ENCODE measurements around the gene ARPC5.

The ARPC5 gene

GRCh38 chr1:183586926-183587325, 48.7 kb downstream of the ARPC5 start:
- TF ChIP-seq, protein P1, sequence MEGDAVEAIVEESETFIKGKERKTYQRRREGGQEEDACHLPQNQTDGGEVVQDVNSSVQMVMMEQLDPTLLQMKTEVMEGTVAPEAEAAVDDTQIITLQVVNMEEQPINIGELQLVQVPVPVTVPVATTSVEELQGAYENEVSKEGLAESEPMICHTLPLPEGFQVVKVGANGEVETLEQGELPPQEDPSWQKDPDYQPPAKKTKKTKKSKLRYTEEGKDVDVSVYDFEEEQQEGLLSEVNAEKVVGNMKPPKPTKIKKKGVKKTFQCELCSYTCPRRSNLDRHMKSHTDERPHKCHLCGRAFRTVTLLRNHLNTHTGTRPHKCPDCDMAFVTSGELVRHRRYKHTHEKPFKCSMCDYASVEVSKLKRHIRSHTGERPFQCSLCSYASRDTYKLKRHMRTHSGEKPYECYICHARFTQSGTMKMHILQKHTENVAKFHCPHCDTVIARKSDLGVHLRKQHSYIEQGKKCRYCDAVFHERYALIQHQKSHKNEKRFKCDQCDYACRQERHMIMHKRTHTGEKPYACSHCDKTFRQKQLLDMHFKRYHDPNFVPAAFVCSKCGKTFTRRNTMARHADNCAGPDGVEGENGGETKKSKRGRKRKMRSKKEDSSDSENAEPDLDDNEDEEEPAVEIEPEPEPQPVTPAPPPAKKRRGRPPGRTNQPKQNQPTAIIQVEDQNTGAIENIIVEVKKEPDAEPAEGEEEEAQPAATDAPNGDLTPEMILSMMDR (conservative IDR thresholded peaks at IDR 0.05; ENCODE audit: low read depth, low read length) = no peak
- no peak overlapping the region for H2AFZ ChIP-seq (ENCODE audit: low read depth)
- H3K79me2 ChIP-seq (ENCODE audit: insufficient read depth, low read depth) = no peaks in the 10 kb centered on the region
- no peaks in the 10 kb centered on the region for H3K27me3 ChIP-seq (ENCODE audit: insufficient read depth, low read depth)
- no peaks in the 10 kb centered on the region for H4K20me1 ChIP-seq (ENCODE audit: insufficient read depth)
- H3K4me2 ChIP-seq = no peak overlapping the region
- no peak overlapping the region for H3K27ac ChIP-seq
- H3K9ac ChIP-seq = no peak overlapping the region
- no peaks in the 10 kb centered on the region for H3K4me1 ChIP-seq (ENCODE audit: low read depth, poor library complexity, severe bottlenecking)
- H3K4me3 ChIP-seq (IDR thresholded peaks at IDR 0.05; ENCODE audit: insufficient read depth, low read depth, low read length) = no peak overlapping the region
- H3K36me3 ChIP-seq (ENCODE audit: insufficient read depth) = no peaks in the 10 kb centered on the region

DNA sequence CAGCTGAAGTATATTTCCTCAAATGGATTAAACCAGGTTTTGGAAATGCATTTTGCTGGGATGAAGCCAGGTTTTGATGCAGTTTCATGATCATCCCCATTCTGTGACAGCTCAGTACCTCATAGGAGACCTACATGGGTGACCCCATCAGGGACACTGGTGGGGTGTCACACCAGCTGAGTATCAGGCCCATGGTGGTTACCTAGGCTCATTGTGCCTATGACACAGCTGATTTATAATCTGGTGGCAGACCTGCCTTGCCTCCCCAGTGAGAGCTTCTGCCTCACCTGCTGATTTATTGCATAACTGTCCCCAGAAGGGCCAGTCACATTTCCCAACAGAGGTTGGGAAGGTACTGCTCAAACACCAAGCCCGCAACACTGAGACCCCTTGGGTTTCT, 49.1 kb downstream of the ARPC5 start:
- Histone ChIP-seq H4K20me1 (ENCODE audit: insufficient read depth) (no peaks in the 10 kb centered on the region), H3K36me3 (ENCODE audit: insufficient read depth) (no peaks in the 10 kb centered on the region), H3K4me2 (no peak overlapping the region), H3K9ac (no peak overlapping the region), H3K27ac (no peak overlapping the region), H3K79me2 (ENCODE audit: insufficient read depth, low read depth) (no peaks in the 10 kb centered on the region), H3K27me3 (ENCODE audit: insufficient read depth, low read depth) (no peaks in the 10 kb centered on the region), H2AFZ (ENCODE audit: low read depth) (no peak overlapping the region), H3K4me1 (ENCODE audit: low read depth, poor library complexity, severe bottlenecking) (no peaks in the 10 kb centered on the region), H3K4me3 (IDR thresholded peaks at IDR 0.05; ENCODE audit: insufficient read depth, low read depth, low read length) (no peak overlapping the region)
- TF ChIP-seq, protein P1 (conservative IDR thresholded peaks at IDR 0.05; ENCODE audit: low read depth, low read length) = no peak

DNA sequence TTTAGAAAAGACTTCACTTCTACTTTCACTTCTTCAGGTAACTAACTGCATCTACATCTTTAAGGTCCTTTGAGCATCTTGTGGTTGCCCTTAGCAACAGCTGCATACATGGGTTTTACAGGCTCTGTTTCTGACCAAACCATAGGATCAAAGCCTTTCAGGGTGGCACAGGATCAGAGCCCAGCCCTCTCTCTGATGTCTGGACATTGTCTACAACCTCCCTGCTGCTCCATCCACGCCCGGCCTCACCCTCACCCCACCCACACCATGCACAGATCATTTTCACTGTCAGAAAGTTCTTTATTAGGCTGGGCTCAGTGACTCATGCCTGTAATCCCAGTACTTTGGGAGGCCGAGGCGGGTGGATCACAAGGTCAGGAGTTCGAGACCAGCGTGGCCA, 50.5 kb downstream of the ARPC5 start:
- H4K20me1 ChIP-seq (ENCODE audit: insufficient read depth) = no peaks in the 10 kb centered on the region
- H3K4me1 ChIP-seq (ENCODE audit: low read depth, poor library complexity, severe bottlenecking) = no peaks in the 10 kb centered on the region
- H3K79me2 ChIP-seq (ENCODE audit: insufficient read depth, low read depth) = no peaks in the 10 kb centered on the region
- H3K4me2 ChIP-seq = no peak overlapping the region
- no peak overlapping the region for H3K9ac ChIP-seq
- no peak overlapping the region for H3K27ac ChIP-seq
- H3K4me3 ChIP-seq (IDR thresholded peaks at IDR 0.05; ENCODE audit: insufficient read depth, low read depth, low read length) = no peak overlapping the region
- H3K27me3 ChIP-seq (ENCODE audit: insufficient read depth, low read depth) = no peaks in the 10 kb centered on the region
- no peaks in the 10 kb centered on the region for H3K36me3 ChIP-seq (ENCODE audit: insufficient read depth)
- TF ChIP-seq, protein P1 (conservative IDR thresholded peaks at IDR 0.05; ENCODE audit: low read depth, low read length) = no peak
- no peak overlapping the region for H2AFZ ChIP-seq (ENCODE audit: low read depth)

DNA sequence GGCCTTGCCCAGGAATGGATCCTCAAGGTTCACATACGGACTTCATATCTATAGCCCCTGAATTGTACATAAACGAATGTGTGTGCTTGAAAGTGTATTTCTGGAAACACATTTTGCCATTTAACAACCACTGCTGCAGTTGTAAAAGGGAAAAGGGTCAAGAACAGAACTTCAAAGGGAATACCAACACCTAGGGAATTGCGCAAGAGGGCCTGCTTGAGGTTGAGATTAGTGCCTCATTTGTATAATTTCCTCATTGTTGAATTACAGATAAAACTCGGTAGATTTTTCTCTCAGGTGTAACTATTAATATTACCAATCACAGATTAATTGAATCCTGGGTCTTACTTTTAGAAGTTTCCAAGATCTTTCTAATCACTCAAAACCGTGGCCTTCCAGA, 51.4 kb downstream of the ARPC5 start:
- Histone ChIP-seq H3K79me2 (ENCODE audit: insufficient read depth, low read depth) (no peaks in the 10 kb centered on the region), H3K9ac (no peak overlapping the region), H3K4me3 (IDR thresholded peaks at IDR 0.05; ENCODE audit: insufficient read depth, low read depth, low read length) (no peak overlapping the region), H4K20me1 (ENCODE audit: insufficient read depth) (no peaks in the 10 kb centered on the region), H3K4me2 (no peak overlapping the region), H3K27me3 (ENCODE audit: insufficient read depth, low read depth) (no peaks in the 10 kb centered on the region), H2AFZ (ENCODE audit: low read depth) (no peak overlapping the region), H3K27ac (no peak overlapping the region), H3K36me3 (ENCODE audit: insufficient read depth) (no peaks in the 10 kb centered on the region), H3K4me1 (ENCODE audit: low read depth, poor library complexity, severe bottlenecking) (no peaks in the 10 kb centered on the region)
- TF ChIP-seq, protein P1 (conservative IDR thresholded peaks at IDR 0.05; ENCODE audit: low read depth, low read length) = no peak

Measured in KMS-11 (cell line).